ENCODE data around the gene CCDC88B.

- TF ChIP-seq CTCF (IDR thresholded peaks at IDR 0.05 in 4 of 5, conservative IDR thresholded peaks at IDR 0.05 in 1 of 5), result no peak
- no peak for TF ChIP-seq POLR2A (IDR thresholded peaks at IDR 0.05)
Measured at GRCh38 chr11:64406221-64406946, 66.4 kb downstream of the CCDC88B start.
